Astrocyte (in vitro differentiated cells and primary cell): ENCODE results near the gene VIPR2. TPM values are rescaled to one million over a fixed set of nuclear protein-coding genes. Genes with fewer than 3 reads are reported as not detected.

Experiments used
- DNase-seq: peaks from one replicate; pipeline ENCODE4 v3.0.0-alpha.2; 2010; ENCODE audit warnings: low read depth
- FAIRE-seq: peaks from 2 replicates; lab custom pipeline; 2011; peaks lifted over from hg19 to GRCh38; lab: Jason Lieb, UNC
- H2AFZ ChIP-seq: 2 replicates; pipeline ENCODE4 v1.6.0; 2012; ENCODE audit warnings: low read depth, low read length, inconsistent platforms
- H3K27ac ChIP-seq: 2 replicates; pipeline ENCODE4 v1.5.1; 2011; ENCODE audit warnings: low read depth, low read length, inconsistent platforms
- H3K27me3 ChIP-seq: 2 replicates; pipeline ENCODE4 v1.6.0; 2011; ENCODE audit warnings: low read length, inconsistent platforms; ENCODE audit not compliant: insufficient read depth
- H3K36me3 ChIP-seq: 2 replicates; pipeline ENCODE4 v1.5.1; 2011; ENCODE audit warnings: low read length, inconsistent platforms; ENCODE audit not compliant: insufficient read depth
- H3K4me1 ChIP-seq: 2 replicates; pipeline ENCODE4 v1.5.1; 2011; ENCODE audit warnings: low read length, inconsistent platforms; ENCODE audit not compliant: insufficient read depth
- H3K4me2 ChIP-seq: 2 replicates; pipeline ENCODE4 v1.6.0; 2012; ENCODE audit warnings: low read length, inconsistent platforms
- H3K4me3 ChIP-seq: 2 replicates; pipeline ENCODE4 v1.5.1; 2011; ENCODE audit warnings: low read depth, mild to moderate bottlenecking, low read length, inconsistent platforms; ENCODE audit not compliant: insufficient read depth
- H3K79me2 ChIP-seq: 2 replicates; pipeline ENCODE4 v1.6.0; 2012; ENCODE audit warnings: mild to moderate bottlenecking, low read length, inconsistent platforms; ENCODE audit not compliant: insufficient read depth
- H3K9ac ChIP-seq: 2 replicates; pipeline ENCODE4 v1.6.0; 2012; ENCODE audit warnings: mild to moderate bottlenecking, low read length, inconsistent platforms
- H3K9me3 ChIP-seq: 2 replicates; pipeline ENCODE4 v1.5.1; 2012; ENCODE audit warnings: low read depth, mild to moderate bottlenecking, low read length, inconsistent platforms; ENCODE audit not compliant: insufficient read depth
- H4K20me1 ChIP-seq: 2 replicates; pipeline ENCODE4 v1.6.0; 2012; ENCODE audit warnings: low read length, inconsistent platforms; ENCODE audit not compliant: insufficient read depth
- H3K27ac Mint-ChIP-seq: one replicate; pipeline ENCODE4 v1.8.0; 2021; ENCODE audit warnings: mild to moderate bottlenecking, mixed read lengths; ENCODE audit not compliant: unreplicated experiment
- H3K27me3 Mint-ChIP-seq: one replicate; pipeline ENCODE4 v1.8.0; 2021; ENCODE audit warnings: low read depth, mixed read lengths; ENCODE audit not compliant: unreplicated experiment
- H3K36me3 Mint-ChIP-seq: one replicate; pipeline ENCODE4 v1.8.0; 2021; ENCODE audit warnings: low read depth, mixed read lengths; ENCODE audit not compliant: unreplicated experiment
- H3K4me1 Mint-ChIP-seq: one replicate; pipeline ENCODE4 v1.8.0; 2021; ENCODE audit warnings: low read depth, mixed read lengths; ENCODE audit not compliant: unreplicated experiment
- H3K4me3 Mint-ChIP-seq: one replicate; pipeline ENCODE4 v1.8.0; 2021; ENCODE audit warnings: mild to moderate bottlenecking, moderate library complexity, mixed read lengths; ENCODE audit not compliant: unreplicated experiment
- H3K9me3 Mint-ChIP-seq: one replicate; pipeline ENCODE4 v1.8.0; 2021; ENCODE audit warnings: mild to moderate bottlenecking, mixed read lengths; ENCODE audit not compliant: unreplicated experiment
- EZH2 ChIP-seq: IDR thresholded peaks from 2 replicates; pipeline ENCODE4 v1.6.1; 2012; ENCODE audit warnings: mild to moderate bottlenecking, low read length, inconsistent platforms; ENCODE audit not compliant: insufficient read depth
- total RNA-seq: library from RNA; stranded (reverse); gene quantifications from 2 replicates; pipeline ENCODE4 v1.2.1, GENCODE V29; 2021
- TF ChIP-seq, protein P1 (sequence below): IDR thresholded peaks from 2 replicates; pipeline ENCODE4 v1.5.1; 2011; ENCODE audit warnings: low read depth, mild to moderate bottlenecking, inconsistent platforms, low read length, moderate library complexity; ENCODE audit not compliant: insufficient read depth

The VIPR2 gene
- total RNA-seq, 1 donor from 2014 or later, result 0.68 TPM

- DNase-seq, result no peak
- Histone ChIP-seq H3K9me3 (no peaks in the 10 kb centered on the region), H3K4me3 (no peak overlapping the region), H3K27me3 (no peaks in the 10 kb centered on the region), H3K27ac (no peak overlapping the region), H3K36me3 (no peaks in the 10 kb centered on the region), H3K79me2 (no peaks in the 10 kb centered on the region), H2AFZ (no peak overlapping the region), H4K20me1 (no peaks in the 10 kb centered on the region), H3K9ac (no peak overlapping the region), H3K4me1 (no peaks in the 10 kb centered on the region), H3K4me2 (no peak overlapping the region)
- TF ChIP-seq, protein P1, sequence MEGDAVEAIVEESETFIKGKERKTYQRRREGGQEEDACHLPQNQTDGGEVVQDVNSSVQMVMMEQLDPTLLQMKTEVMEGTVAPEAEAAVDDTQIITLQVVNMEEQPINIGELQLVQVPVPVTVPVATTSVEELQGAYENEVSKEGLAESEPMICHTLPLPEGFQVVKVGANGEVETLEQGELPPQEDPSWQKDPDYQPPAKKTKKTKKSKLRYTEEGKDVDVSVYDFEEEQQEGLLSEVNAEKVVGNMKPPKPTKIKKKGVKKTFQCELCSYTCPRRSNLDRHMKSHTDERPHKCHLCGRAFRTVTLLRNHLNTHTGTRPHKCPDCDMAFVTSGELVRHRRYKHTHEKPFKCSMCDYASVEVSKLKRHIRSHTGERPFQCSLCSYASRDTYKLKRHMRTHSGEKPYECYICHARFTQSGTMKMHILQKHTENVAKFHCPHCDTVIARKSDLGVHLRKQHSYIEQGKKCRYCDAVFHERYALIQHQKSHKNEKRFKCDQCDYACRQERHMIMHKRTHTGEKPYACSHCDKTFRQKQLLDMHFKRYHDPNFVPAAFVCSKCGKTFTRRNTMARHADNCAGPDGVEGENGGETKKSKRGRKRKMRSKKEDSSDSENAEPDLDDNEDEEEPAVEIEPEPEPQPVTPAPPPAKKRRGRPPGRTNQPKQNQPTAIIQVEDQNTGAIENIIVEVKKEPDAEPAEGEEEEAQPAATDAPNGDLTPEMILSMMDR, result no peak
- TF ChIP-seq EZH2, result no peak
- H3K36me3 Mint-ChIP-seq, result no peaks in the 10 kb centered on the region
- H3K4me3 Mint-ChIP-seq, result no peak overlapping the region
- no peaks in the 10 kb centered on the region for H3K4me1 Mint-ChIP-seq
- FAIRE-seq, result no peak
- no peak overlapping the region for H3K27ac Mint-ChIP-seq
- H3K9me3 Mint-ChIP-seq, result peaks cover 2% of the 10 kb centered on the region
- H3K27me3 Mint-ChIP-seq, result peaks cover 35% of the 10 kb centered on the region
Observed at GRCh38 chr7:159118623-159119022, 26.0 kb downstream of the VIPR2 start.

- no peak for DNase-seq
- H3K36me3 Mint-ChIP-seq, result no peaks in the 10 kb centered on the region
- Histone ChIP-seq H3K36me3 (no peaks in the 10 kb centered on the region), H3K79me2 (no peaks in the 10 kb centered on the region), H3K4me1 (no peaks in the 10 kb centered on the region), H3K27ac (no peak overlapping the region), H3K9ac (no peak overlapping the region), H3K4me3 (no peak overlapping the region), H3K9me3 (no peaks in the 10 kb centered on the region), H2AFZ (no peak overlapping the region), H4K20me1 (no peaks in the 10 kb centered on the region), H3K27me3 (no peaks in the 10 kb centered on the region), H3K4me2 (no peak overlapping the region)
- H3K4me1 Mint-ChIP-seq, result no peaks in the 10 kb centered on the region
- TF ChIP-seq EZH2, result no peak
- TF ChIP-seq, protein P1, result no peak
- no peaks in the 10 kb centered on the region for H3K9me3 Mint-ChIP-seq
- H3K27ac Mint-ChIP-seq, result no peak overlapping the region
- peaks cover 39% of the 10 kb centered on the region for H3K27me3 Mint-ChIP-seq
- FAIRE-seq, result no peak
- no peak overlapping the region for H3K4me3 Mint-ChIP-seq
Observed at GRCh38 chr7:159118197-159118595, 26.5 kb downstream of the VIPR2 start.

GRCh38 chr7:159117366-159118196, 27.1 kb downstream of the VIPR2 start:
- H3K79me2 ChIP-seq, result no peaks in the 10 kb centered on the region
- Mint-ChIP-seq H3K27ac (no peak overlapping the region), H3K36me3 (no peaks in the 10 kb centered on the region), H3K9me3 (no peaks in the 10 kb centered on the region), H3K27me3 (peaks cover 40% of the 10 kb centered on the region), H3K4me3 (no peak overlapping the region), H3K4me1 (no peaks in the 10 kb centered on the region)
- H2AFZ ChIP-seq, result no peak overlapping the region
- no peaks in the 10 kb centered on the region for H3K9me3 ChIP-seq
- no peaks in the 10 kb centered on the region for H4K20me1 ChIP-seq
- no peak overlapping the region for H3K4me3 ChIP-seq
- TF ChIP-seq EZH2, result no peak
- TF ChIP-seq, protein P1, result no peak
- H3K36me3 ChIP-seq, result no peaks in the 10 kb centered on the region
- no peaks in the 10 kb centered on the region for H3K27me3 ChIP-seq
- H3K9ac ChIP-seq, result no peak overlapping the region
- no peaks in the 10 kb centered on the region for H3K4me1 ChIP-seq
- no peak for FAIRE-seq
- DNase-seq, result no peak
- H3K4me2 ChIP-seq, result no peak overlapping the region
- H3K27ac ChIP-seq, result no peak overlapping the region
